K562 (cell line): Measurements from ENCODE around the gene MGST3. TPM values are rescaled to one million over a fixed set of nuclear protein-coding genes. Genes with fewer than 3 reads are reported as not detected.
A peak's percentile ranks its signal among the peaks of the same experiment; 100 is the strongest.

ENCODE experiments used
- CBX1 ChIP-seq: sonication (generic); IDR thresholded peaks from 2 replicates; pipeline ENCODE4 v1.6.1; 2016; ENCODE audit warnings: antibody characterized with exemption, low read depth, mild to moderate bottlenecking
- DDX20 ChIP-seq: fragments of 450-650 bp; IDR thresholded peaks from 2 replicates; pipeline ENCODE4 v1.6.1; 2016; ENCODE audit warnings: missing genetic modification characterization, low read depth, mild to moderate bottlenecking, missing compliant biosample characterization, moderate library complexity
- KLF1 ChIP-seq: fragments of 450-650 bp; IDR thresholded peaks from 2 replicates; pipeline ENCODE4 v1.6.1; 2016; ENCODE audit warnings: missing genetic modification characterization, missing compliant biosample characterization
- SLC30A9 ChIP-seq: fragments of 250-450 bp; sonication (Bioruptor Pico); IDR thresholded peaks from 2 replicates; pipeline ENCODE4 v1.8.0; 2022; ENCODE audit warnings: mild to moderate bottlenecking, moderate library complexity
- SMARCE1 ChIP-seq: fragments of 450-650 bp; IDR thresholded peaks from 2 replicates; pipeline ENCODE4 v1.7.1; 2016; ENCODE audit warnings: mild to moderate bottlenecking
- ZBED1 ChIP-seq: IDR thresholded peaks from 2 replicates; pipeline ENCODE4 v1.6.1; 2014
- ZBTB7A ChIP-seq: IDR thresholded peaks from 2 replicates; pipeline ENCODE4 v1.6.1; 2011; ENCODE audit warnings: low read depth, mild to moderate bottlenecking, low read length, moderate library complexity, borderline replicate concordance; ENCODE audit not compliant: control insufficient read depth
- ZNF589 ChIP-seq: fragments of 200-800 bp; sonication (Bioruptor generic); IDR thresholded peaks from 2 replicates; pipeline ENCODE4 v1.6.1; 2016; ENCODE audit warnings: low read depth, missing genetic modification characterization, missing compliant biosample characterization
- polyA plus RNA-seq, 8 experiments: library from polyadenylated mRNA; depleted of rRNA in 4 of 8; stranded (reverse) in 5 of 8; unstranded in 3 of 8; fragments of >200 nt; fragmentation: Nextera tagmentation in 2 of 8; fragmentation: Illumina TruSeq in 1 of 8; extraction: Ambion mirVana in 2 of 8; extraction: Trizol in 1 of 8; gene quantifications; 2 replicates each; pipeline versions ENCODE4 v1.2.1 to v1.2.3, GENCODE V29; 2011 to 2014; ENCODE audit warnings: inconsistent platforms in 1 of 8, missing spikeins in 1 of 8
- total RNA-seq, 7 experiments: library from RNA; depleted of rRNA in 6 of 7; stranded (reverse); fragments of >200 nt in 6 of 7; fragmentation: Illumina TruSeq in 2 of 7; extraction: Trizol in 2 of 7; gene quantifications; 2 replicates each; pipeline versions ENCODE4 v1.2.1 to v1.2.3, GENCODE V29; 2011 to 2021; ENCODE audit warnings: low replicate concordance in 1 of 7
- TF ChIP-seq, protein P1 (sequence below), 2 experiments: fragments of 450-650 bp; conservative IDR thresholded peaks; 2 replicates each; pipeline ENCODE4 v1.6.1; 2017; ENCODE audit warnings: mild to moderate bottlenecking in 2 of 2, moderate library complexity in 2 of 2
- TF ChIP-seq, protein P2 (sequence below): IDR thresholded peaks from 2 replicates; pipeline ENCODE4 v1.6.1; 2012; ENCODE audit warnings: low read depth, low read length, improper control_type of control experiment, borderline replicate concordance
- TF ChIP-seq, protein P3 (sequence below): fragments of 250-450 bp; sonication (Bioruptor Pico); IDR thresholded peaks from 2 replicates; pipeline ENCODE4 v1.6.1; 2021; ENCODE audit warnings: mild to moderate bottlenecking
- TF ChIP-seq, protein P4 (sequence below): sonication (generic); formaldehyde crosslinking; IDR thresholded peaks from 2 replicates; pipeline ENCODE4 v1.9.0; 2022; ENCODE audit warnings: mild to moderate bottlenecking, missing genetic modification reagents
- TF ChIP-seq, protein P5 (sequence below), 2 experiments: fragments of 450-650 bp in 1 of 2; sonication (generic) in 1 of 2; formaldehyde crosslinking in 1 of 2; IDR thresholded peaks; 2 replicates each; pipeline versions ENCODE4 v1.7.1 to v1.9.0; 2016 to 2022; ENCODE audit warnings: inconsistent platforms in 1 of 2, mild to moderate bottlenecking in 1 of 2, missing genetic modification reagents in 1 of 2

The MGST3 gene
- total and polyA plus RNA-seq, 9 of the 15 experiments (the other 6 are each of a cell fraction or from before 2014, with no cell fraction given), result 70.7 to 287 (median 105) TPM

DNA sequence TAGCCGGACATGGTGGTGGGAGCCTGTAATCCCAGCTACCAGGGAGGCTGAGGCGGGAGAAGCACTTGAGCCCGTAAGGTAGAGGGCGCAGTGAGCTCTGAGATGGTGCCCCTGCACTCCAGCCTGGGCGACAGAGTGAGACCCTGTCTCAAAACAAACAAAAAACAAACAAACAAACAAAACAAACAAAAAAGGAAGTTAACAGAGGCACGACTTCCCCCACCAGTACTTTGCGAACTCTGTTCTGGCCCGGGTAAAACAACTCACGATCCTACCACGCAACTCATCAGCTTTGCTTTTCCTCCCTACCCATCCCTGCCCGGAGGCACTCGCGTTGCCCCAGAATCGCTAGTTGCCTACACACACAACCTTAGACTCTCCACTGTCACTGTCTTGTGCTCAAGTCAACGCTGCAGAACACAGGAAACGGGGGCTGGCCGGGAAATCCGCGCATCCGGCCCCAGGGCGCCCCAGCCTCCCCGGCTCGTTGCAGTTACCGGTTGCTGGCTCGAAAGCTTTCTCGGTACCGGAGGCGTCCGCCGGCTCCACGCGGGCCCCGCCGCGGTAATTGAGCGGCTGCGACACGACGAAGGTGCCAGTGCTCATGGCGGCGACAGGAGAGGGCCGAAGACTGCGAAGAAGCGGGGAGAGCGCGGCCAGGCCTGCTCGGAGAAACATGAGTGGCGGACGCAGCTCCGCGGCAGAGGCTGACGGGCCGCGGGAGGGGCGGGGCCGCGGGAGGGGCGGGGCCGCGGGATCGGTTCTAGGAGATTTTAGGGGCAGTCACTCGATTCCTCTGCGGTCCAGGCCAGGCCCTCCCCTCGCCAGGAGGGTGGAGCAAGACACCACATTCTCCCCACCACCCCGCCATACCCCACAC, 67.1 kb downstream of the MGST3 start, which contains the start of gene ALDH9A1 (continued):
- TF ChIP-seq, protein P1, sequence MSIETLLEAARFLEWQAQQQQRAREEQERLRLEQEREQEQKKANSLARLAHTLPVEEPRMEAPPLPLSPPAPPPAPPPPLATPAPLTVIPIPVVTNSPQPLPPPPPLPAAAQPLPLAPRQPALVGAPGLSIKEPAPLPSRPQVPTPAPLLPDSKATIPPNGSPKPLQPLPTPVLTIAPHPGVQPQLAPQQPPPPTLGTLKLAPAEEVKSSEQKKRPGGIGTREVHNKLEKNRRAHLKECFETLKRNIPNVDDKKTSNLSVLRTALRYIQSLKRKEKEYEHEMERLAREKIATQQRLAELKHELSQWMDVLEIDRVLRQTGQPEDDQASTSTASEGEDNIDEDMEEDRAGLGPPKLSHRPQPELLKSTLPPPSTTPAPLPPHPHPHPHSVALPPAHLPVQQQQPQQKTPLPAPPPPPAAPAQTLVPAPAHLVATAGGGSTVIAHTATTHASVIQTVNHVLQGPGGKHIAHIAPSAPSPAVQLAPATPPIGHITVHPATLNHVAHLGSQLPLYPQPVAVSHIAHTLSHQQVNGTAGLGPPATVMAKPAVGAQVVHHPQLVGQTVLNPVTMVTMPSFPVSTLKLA (conservative IDR thresholded peaks at IDR 0.05), result peak; percentile 74 to 81
- TF ChIP-seq SLC30A9, result no peak
- TF ChIP-seq, protein P2, sequence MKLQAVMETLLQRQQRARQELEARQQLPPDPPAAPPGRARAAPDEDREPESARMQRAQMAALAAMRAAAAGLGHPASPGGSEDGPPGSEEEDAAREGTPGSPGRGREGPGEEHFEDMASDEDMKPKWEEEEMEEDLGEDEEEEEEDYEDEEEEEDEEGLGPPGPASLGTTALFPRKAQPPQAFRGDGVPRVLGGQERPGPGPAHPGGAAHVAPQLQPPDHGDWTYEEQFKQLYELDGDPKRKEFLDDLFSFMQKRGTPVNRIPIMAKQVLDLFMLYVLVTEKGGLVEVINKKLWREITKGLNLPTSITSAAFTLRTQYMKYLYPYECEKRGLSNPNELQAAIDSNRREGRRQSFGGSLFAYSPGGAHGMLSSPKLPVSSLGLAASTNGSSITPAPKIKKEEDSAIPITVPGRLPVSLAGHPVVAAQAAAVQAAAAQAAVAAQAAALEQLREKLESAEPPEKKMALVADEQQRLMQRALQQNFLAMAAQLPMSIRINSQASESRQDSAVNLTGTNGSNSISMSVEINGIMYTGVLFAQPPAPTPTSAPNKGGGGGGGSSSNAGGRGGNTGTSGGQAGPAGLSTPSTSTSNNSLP, result no peak
- TF ChIP-seq, protein P3, sequence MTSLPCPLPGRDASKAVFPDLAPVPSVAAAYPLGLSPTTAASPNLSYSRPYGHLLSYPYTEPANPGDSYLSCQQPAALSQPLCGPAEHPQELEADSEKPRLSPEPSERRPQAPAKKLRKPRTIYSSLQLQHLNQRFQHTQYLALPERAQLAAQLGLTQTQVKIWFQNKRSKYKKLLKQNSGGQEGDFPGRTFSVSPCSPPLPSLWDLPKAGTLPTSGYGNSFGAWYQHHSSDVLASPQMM (CRISPR knock-in tag), result no peak
- TF ChIP-seq ZNF589 (CRISPR knock-in tag), result no peak
- peak; percentile 70; the same call in 1 of the 2 replicates for TF ChIP-seq CBX1
- no peak for TF ChIP-seq DDX20 (tag)
- no peak for TF ChIP-seq ZBED1
- TF ChIP-seq, protein P4, sequence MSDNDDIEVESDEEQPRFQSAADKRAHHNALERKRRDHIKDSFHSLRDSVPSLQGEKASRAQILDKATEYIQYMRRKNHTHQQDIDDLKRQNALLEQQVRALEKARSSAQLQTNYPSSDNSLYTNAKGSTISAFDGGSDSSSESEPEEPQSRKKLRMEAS (CRISPR knock-in tag), result no peak; the same call in 1 of the 2 replicates
- TF ChIP-seq, protein P5, sequence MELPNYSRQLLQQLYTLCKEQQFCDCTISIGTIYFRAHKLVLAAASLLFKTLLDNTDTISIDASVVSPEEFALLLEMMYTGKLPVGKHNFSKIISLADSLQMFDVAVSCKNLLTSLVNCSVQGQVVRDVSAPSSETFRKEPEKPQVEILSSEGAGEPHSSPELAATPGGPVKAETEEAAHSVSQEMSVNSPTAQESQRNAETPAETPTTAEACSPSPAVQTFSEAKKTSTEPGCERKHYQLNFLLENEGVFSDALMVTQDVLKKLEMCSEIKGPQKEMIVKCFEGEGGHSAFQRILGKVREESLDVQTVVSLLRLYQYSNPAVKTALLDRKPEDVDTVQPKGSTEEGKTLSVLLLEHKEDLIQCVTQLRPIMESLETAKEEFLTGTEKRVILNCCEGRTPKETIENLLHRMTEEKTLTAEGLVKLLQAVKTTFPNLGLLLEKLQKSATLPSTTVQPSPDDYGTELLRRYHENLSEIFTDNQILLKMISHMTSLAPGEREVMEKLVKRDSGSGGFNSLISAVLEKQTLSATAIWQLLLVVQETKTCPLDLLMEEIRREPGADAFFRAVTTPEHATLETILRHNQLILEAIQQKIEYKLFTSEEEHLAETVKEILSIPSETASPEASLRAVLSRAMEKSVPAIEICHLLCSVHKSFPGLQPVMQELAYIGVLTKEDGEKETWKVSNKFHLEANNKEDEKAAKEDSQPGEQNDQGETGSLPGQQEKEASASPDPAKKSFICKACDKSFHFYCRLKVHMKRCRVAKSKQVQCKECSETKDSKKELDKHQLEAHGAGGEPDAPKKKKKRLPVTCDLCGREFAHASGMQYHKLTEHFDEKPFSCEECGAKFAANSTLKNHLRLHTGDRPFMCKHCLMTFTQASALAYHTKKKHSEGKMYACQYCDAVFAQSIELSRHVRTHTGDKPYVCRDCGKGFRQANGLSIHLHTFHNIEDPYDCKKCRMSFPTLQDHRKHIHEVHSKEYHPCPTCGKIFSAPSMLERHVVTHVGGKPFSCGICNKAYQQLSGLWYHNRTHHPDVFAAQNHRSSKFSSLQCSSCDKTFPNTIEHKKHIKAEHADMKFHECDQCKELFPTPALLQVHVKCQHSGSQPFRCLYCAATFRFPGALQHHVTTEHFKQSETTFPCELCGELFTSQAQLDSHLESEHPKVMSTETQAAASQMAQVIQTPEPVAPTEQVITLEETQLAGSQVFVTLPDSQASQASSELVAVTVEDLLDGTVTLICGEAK (IDR thresholded peaks at IDR 0.05), result peak; percentile 80
- TF ChIP-seq, protein P5 (CRISPR knock-in tag; IDR thresholded peaks at IDR 0.05), result no peak
- TF ChIP-seq SMARCE1, result peak; percentile 85
- TF ChIP-seq ZBTB7A, result no peak; the same call in 1 of the 2 replicates
- TF ChIP-seq KLF1 (tag), result no peak
